ENCODE results near the gene TRIM9.

Gene TRIM9

GRCh38 chr14:51138404-51139103 is 43.6 kb upstream of the TRIM9 start:
- Histone ChIP-seq H3K4me1 (ENCODE audit: control insufficient read depth, insufficient read depth, low read depth, low read length) (no peaks in the 10 kb centered on the region), H3K23ac (ENCODE audit: low read length in 2 of 2) (no peak overlapping the region), H3K9me3 (ENCODE audit: control insufficient read depth, low read length) (no peaks in the 10 kb centered on the region), H3K18ac (ENCODE audit: low read depth in 1 of 2, low read length in 2 of 2) (no peak overlapping the region), H3K36me3 (ENCODE audit: control insufficient read depth in 1 of 2, insufficient read depth in 2 of 2, low read depth in 1 of 2, low read length in 2 of 2) (no peaks in the 10 kb centered on the region), H2BK120ac (ENCODE audit: low read depth, low read length) (no peak overlapping the region), H3K4me2 (ENCODE audit: low read length, poor library complexity, severe bottlenecking) (no peak overlapping the region), H2AK5ac (ENCODE audit: low read length, severe bottlenecking) (no peak overlapping the region), H3K4me3 (ENCODE audit: insufficient read depth in 1 of 2, low read depth in 1 of 2, low read length in 2 of 2) (no peak overlapping the region), H3K27ac (ENCODE audit: low read length, poor library complexity, severe bottlenecking) (no peak overlapping the region), H3K27me3 (ENCODE audit: control insufficient read depth in 1 of 2, insufficient read depth in 1 of 2, low read length in 2 of 2) (no peaks in the 10 kb centered on the region), H4K91ac (ENCODE audit: low read length) (no peak overlapping the region), H3K14ac (ENCODE audit: low read length in 2 of 2) (no peak overlapping the region), H2BK12ac (ENCODE audit: low read length in 2 of 2) (no peak overlapping the region), H3K9ac (ENCODE audit: low read length) (no peak overlapping the region), H2AFZ (ENCODE audit: low read depth, low read length) (no peak overlapping the region), H3K79me1 (replicated peaks; ENCODE audit: low read length, poor library complexity, severe bottlenecking) (no peaks in the 10 kb centered on the region), H3K4ac (ENCODE audit: low read depth in 1 of 2, low read length in 2 of 2) (no peak overlapping the region), H2BK15ac (ENCODE audit: low read depth, poor library complexity, severe bottlenecking) (no peak overlapping the region), H4K8ac (ENCODE audit: low read length) (no peak overlapping the region), H2BK5ac (ENCODE audit: low read depth, low read length, poor library complexity, severe bottlenecking) (no peak overlapping the region)
- no peak for DNase-seq
- no CpG with 5 or more reads among the region's 2 CpGs for WGBS

GRCh38 chr14:51131516-51131915 is 36.6 kb upstream of the TRIM9 start:
- no peak overlapping the region for H3K27ac ChIP-seq (ENCODE audit: low read length, poor library complexity, severe bottlenecking)
- no peaks in the 10 kb centered on the region for H3K9me3 ChIP-seq (ENCODE audit: control insufficient read depth, low read length)
- no peak overlapping the region for H2BK5ac ChIP-seq (ENCODE audit: low read depth, low read length, poor library complexity, severe bottlenecking)
- H3K4me2 ChIP-seq (ENCODE audit: low read length, poor library complexity, severe bottlenecking) = no peak overlapping the region
- WGBS = 72% methylated on average over 2 of the region's 2 CpGs
- no peak overlapping the region for H2BK12ac ChIP-seq (ENCODE audit: low read length in 2 of 2)
- no peak overlapping the region for H3K4me3 ChIP-seq (ENCODE audit: insufficient read depth in 1 of 2, low read depth in 1 of 2, low read length in 2 of 2)
- no peak overlapping the region for H3K4ac ChIP-seq (ENCODE audit: low read depth in 1 of 2, low read length in 2 of 2)
- no peaks in the 10 kb centered on the region for H3K27me3 ChIP-seq (ENCODE audit: control insufficient read depth in 1 of 2, insufficient read depth in 1 of 2, low read length in 2 of 2)
- DNase-seq = no peak
- H2BK120ac ChIP-seq (ENCODE audit: low read depth, low read length) = no peak overlapping the region
- no peaks in the 10 kb centered on the region for H3K79me1 ChIP-seq (replicated peaks; ENCODE audit: low read length, poor library complexity, severe bottlenecking)
- H4K91ac ChIP-seq (ENCODE audit: low read length) = no peak overlapping the region
- no peak overlapping the region for H3K23ac ChIP-seq (ENCODE audit: low read length in 2 of 2)
- no peak overlapping the region for H3K14ac ChIP-seq (ENCODE audit: low read length in 2 of 2)
- no peak overlapping the region for H4K8ac ChIP-seq (ENCODE audit: low read length)
- H3K9ac ChIP-seq (ENCODE audit: low read length) = no peak overlapping the region
- H2AFZ ChIP-seq (ENCODE audit: low read depth, low read length) = no peak overlapping the region
- H2AK5ac ChIP-seq (ENCODE audit: low read length, severe bottlenecking) = no peak overlapping the region
- H3K36me3 ChIP-seq (ENCODE audit: control insufficient read depth in 1 of 2, insufficient read depth in 2 of 2, low read depth in 1 of 2, low read length in 2 of 2) = no peaks in the 10 kb centered on the region
- H3K4me1 ChIP-seq (ENCODE audit: control insufficient read depth, insufficient read depth, low read depth, low read length) = no peaks in the 10 kb centered on the region
- no peak overlapping the region for H2BK15ac ChIP-seq (ENCODE audit: low read depth, poor library complexity, severe bottlenecking)
- H3K18ac ChIP-seq (ENCODE audit: low read depth in 1 of 2, low read length in 2 of 2) = no peak overlapping the region

DNA sequence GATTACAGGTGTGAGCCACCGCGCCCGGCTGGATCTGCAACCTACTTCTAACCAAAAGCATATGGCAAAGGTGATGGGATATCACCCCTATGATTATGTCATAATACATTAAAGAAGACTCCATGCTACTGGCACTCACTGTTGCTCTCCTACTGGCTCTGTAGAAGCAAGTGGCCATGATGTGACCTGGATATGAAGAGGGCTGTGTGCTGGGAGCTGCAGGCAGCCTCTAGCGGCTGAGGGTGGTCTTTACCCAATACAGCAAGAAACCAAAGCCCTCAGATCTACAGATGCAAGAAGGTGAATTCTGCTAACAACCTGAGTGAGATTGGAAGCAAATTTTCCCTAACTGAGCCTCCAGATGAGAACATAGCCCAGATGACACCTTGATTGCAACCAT is 34.2 kb upstream of the TRIM9 start:
- H4K91ac ChIP-seq (ENCODE audit: low read length) = no peak overlapping the region
- H3K14ac ChIP-seq (ENCODE audit: low read length in 2 of 2) = no peak overlapping the region
- no peak overlapping the region for H3K9ac ChIP-seq (ENCODE audit: low read length)
- H3K79me1 ChIP-seq (replicated peaks; ENCODE audit: low read length, poor library complexity, severe bottlenecking) = no peaks in the 10 kb centered on the region
- no peaks in the 10 kb centered on the region for H3K36me3 ChIP-seq (ENCODE audit: control insufficient read depth in 1 of 2, insufficient read depth in 2 of 2, low read depth in 1 of 2, low read length in 2 of 2)
- H3K4me1 ChIP-seq (ENCODE audit: control insufficient read depth, insufficient read depth, low read depth, low read length) = peaks cover 1% of the 10 kb centered on the region
- no peak overlapping the region for H3K4me3 ChIP-seq (ENCODE audit: insufficient read depth in 1 of 2, low read depth in 1 of 2, low read length in 2 of 2)
- no peak overlapping the region for H2AFZ ChIP-seq (ENCODE audit: low read depth, low read length)
- no peak overlapping the region for H3K18ac ChIP-seq (ENCODE audit: low read depth in 1 of 2, low read length in 2 of 2)
- no peak overlapping the region for H2BK12ac ChIP-seq (ENCODE audit: low read length in 2 of 2)
- H2BK15ac ChIP-seq (ENCODE audit: low read depth, poor library complexity, severe bottlenecking) = no peak overlapping the region
- H3K4ac ChIP-seq (ENCODE audit: low read depth in 1 of 2, low read length in 2 of 2) = no peak overlapping the region
- H3K9me3 ChIP-seq (ENCODE audit: control insufficient read depth, low read length) = no peaks in the 10 kb centered on the region
- no peak overlapping the region for H2AK5ac ChIP-seq (ENCODE audit: low read length, severe bottlenecking)
- H2BK120ac ChIP-seq (ENCODE audit: low read depth, low read length) = no peak overlapping the region
- no peak overlapping the region for H2BK5ac ChIP-seq (ENCODE audit: low read depth, low read length, poor library complexity, severe bottlenecking)
- H3K4me2 ChIP-seq (ENCODE audit: low read length, poor library complexity, severe bottlenecking) = no peak overlapping the region
- no peak overlapping the region for H3K27ac ChIP-seq (ENCODE audit: low read length, poor library complexity, severe bottlenecking)
- H4K8ac ChIP-seq (ENCODE audit: low read length) = no peak overlapping the region
- DNase-seq = no peak
- WGBS = 67% methylated on average over 1 of the region's 4 CpGs
- no peak overlapping the region for H3K23ac ChIP-seq (ENCODE audit: low read length in 2 of 2)
- no peaks in the 10 kb centered on the region for H3K27me3 ChIP-seq (ENCODE audit: control insufficient read depth in 1 of 2, insufficient read depth in 1 of 2, low read length in 2 of 2)

- H3K27ac ChIP-seq (ENCODE audit: low read length, poor library complexity, severe bottlenecking) = no peak overlapping the region
Observed at GRCh38 chr14:51124029-51124428, 29.1 kb upstream of the TRIM9 start.

More at GRCh38 chr14:51124029-51124428, 29.1 kb upstream of the TRIM9 start:
- H2AK5ac ChIP-seq (ENCODE audit: low read length, severe bottlenecking) = no peak overlapping the region
- H3K9ac ChIP-seq (ENCODE audit: low read length) = no peak overlapping the region
- H3K4me1 ChIP-seq (ENCODE audit: control insufficient read depth, insufficient read depth, low read depth, low read length) = peaks cover 1% of the 10 kb centered on the region
- H2BK12ac ChIP-seq (ENCODE audit: low read length in 2 of 2) = no peak overlapping the region
- H3K79me1 ChIP-seq (replicated peaks; ENCODE audit: low read length, poor library complexity, severe bottlenecking) = no peaks in the 10 kb centered on the region
- H4K91ac ChIP-seq (ENCODE audit: low read length) = no peak overlapping the region
- no peak overlapping the region for H2BK5ac ChIP-seq (ENCODE audit: low read depth, low read length, poor library complexity, severe bottlenecking)
- H3K14ac ChIP-seq (ENCODE audit: low read length in 2 of 2) = no peak overlapping the region
- no peak overlapping the region for H3K4me3 ChIP-seq (ENCODE audit: insufficient read depth in 1 of 2, low read depth in 1 of 2, low read length in 2 of 2)
- H3K18ac ChIP-seq (ENCODE audit: low read depth in 1 of 2, low read length in 2 of 2) = no peak overlapping the region
- no peak overlapping the region for H4K8ac ChIP-seq (ENCODE audit: low read length)
- H2BK15ac ChIP-seq (ENCODE audit: low read depth, poor library complexity, severe bottlenecking) = no peak overlapping the region
- DNase-seq = no peak
- no peak overlapping the region for H3K4me2 ChIP-seq (ENCODE audit: low read length, poor library complexity, severe bottlenecking)
- H2AFZ ChIP-seq (ENCODE audit: low read depth, low read length) = no peak overlapping the region
- H3K4ac ChIP-seq (ENCODE audit: low read depth in 1 of 2, low read length in 2 of 2) = no peak overlapping the region
- H3K36me3 ChIP-seq (ENCODE audit: control insufficient read depth in 1 of 2, insufficient read depth in 2 of 2, low read depth in 1 of 2, low read length in 2 of 2) = no peaks in the 10 kb centered on the region
- H3K23ac ChIP-seq (ENCODE audit: low read length in 2 of 2) = no peak overlapping the region
- no peaks in the 10 kb centered on the region for H3K27me3 ChIP-seq (ENCODE audit: control insufficient read depth in 1 of 2, insufficient read depth in 1 of 2, low read length in 2 of 2)
- WGBS = 100% methylated on average over 1 of the region's 5 CpGs
- H2BK120ac ChIP-seq (ENCODE audit: low read depth, low read length) = no peak overlapping the region
- no peaks in the 10 kb centered on the region for H3K9me3 ChIP-seq (ENCODE audit: control insufficient read depth, low read length)

All from mesenchymal stem cell (in vitro differentiated cells and primary cell).